Endodermal cell (in vitro differentiated cells): ENCODE measurements around the gene TRIM37. TPM values are rescaled to one million over a fixed set of nuclear protein-coding genes. Genes with fewer than 3 reads are reported as not detected.
"Not testable (repeated sequence)": the region's sequence is repeated elsewhere in the genome, so short reads cannot be mapped to it uniquely, and the experiment has no call there.

Source experiments
- DNase-seq: peaks from one replicate; pipeline ENCODE4 v3.0.0-alpha.2; 2017
- H3K27ac ChIP-seq: 2 replicates; pipeline ENCODE4 v1.5.1; 2013; ENCODE audit warnings: mild to moderate bottlenecking, low read depth, low read length, moderate library complexity
- H3K27me3 ChIP-seq: 2 replicates; pipeline ENCODE4 v1.6.1; 2013; ENCODE audit warnings: mild to moderate bottlenecking, low read length, moderate library complexity; ENCODE audit not compliant: insufficient read depth, control insufficient read depth, poor library complexity, severe bottlenecking
- H3K36me3 ChIP-seq: 2 replicates; pipeline ENCODE4 v1.7.0; 2013; ENCODE audit warnings: mild to moderate bottlenecking, low read length, moderate library complexity; ENCODE audit not compliant: control insufficient read depth, insufficient read depth
- H3K4me1 ChIP-seq: one replicate; pipeline ENCODE4 v1.7.0; 2013; ENCODE audit warnings: low read length; ENCODE audit not compliant: control insufficient read depth, insufficient read depth
- H3K4me3 ChIP-seq: 2 replicates; pipeline ENCODE4 v1.5.1; 2013; ENCODE audit warnings: mild to moderate bottlenecking, low read length, moderate library complexity
- H3K9ac ChIP-seq: 2 replicates; pipeline ENCODE4 v1.6.1; 2013; ENCODE audit warnings: mild to moderate bottlenecking, low read length, moderate library complexity; ENCODE audit not compliant: poor library complexity, severe bottlenecking; ENCODE audit errors: extremely low read depth
- H3K9me3 ChIP-seq: 2 replicates; pipeline ENCODE4 v1.6.1; 2013; ENCODE audit warnings: mild to moderate bottlenecking, low read length, moderate library complexity; ENCODE audit not compliant: control insufficient read depth
- H3K27ac Mint-ChIP-seq: 2 replicates; pipeline ENCODE4 v1.8.0; 2020; ENCODE audit warnings: mixed read lengths
- H3K27me3 Mint-ChIP-seq: 2 replicates; pipeline ENCODE4 v1.8.0; 2021; ENCODE audit warnings: mild to moderate bottlenecking, mixed read lengths; ENCODE audit not compliant: insufficient read depth
- H3K36me3 Mint-ChIP-seq: 2 replicates; pipeline ENCODE4 v1.8.0; 2020; ENCODE audit warnings: low read depth, mixed read lengths
- H3K4me1 Mint-ChIP-seq: 2 replicates; pipeline ENCODE4 v1.8.0; 2020; ENCODE audit warnings: mixed read lengths
- H3K4me3 Mint-ChIP-seq: 2 replicates; pipeline ENCODE4 v1.8.0; 2020; ENCODE audit warnings: mild to moderate bottlenecking, moderate library complexity, mixed read lengths
- H3K9me3 Mint-ChIP-seq: 2 replicates; pipeline ENCODE4 v1.8.0; 2020; ENCODE audit warnings: mild to moderate bottlenecking, mixed read lengths
- WGBS, 2 experiments: methylation state at CpG; one replicate each; pipeline versions ENCODE4 v1.1.5 to v1.1.7; 2013; ENCODE audit warnings: missing lambda C conversion rate in 2 of 2, mixed read lengths in 1 of 2; ENCODE audit not compliant: insufficient coverage in 1 of 2, insufficient read length in 1 of 2; 5-methylcytosine and 5-hydroxymethylcytosine counted together
- total RNA-seq, 2 donors: library from RNA; stranded (reverse); fragmentation: NEBNext Ultra II Directional in 1 of 2; extraction: Animal tissue kit (Norgen Biotek cat#: 25700) in 1 of 2; gene quantifications; 2 replicates in 1 of 2; 3 replicates in 1 of 2; pipeline ENCODE4 v1.2.1, GENCODE V29; 2021
- TF ChIP-seq, protein P1 (sequence below): fragments of 200-600 bp; sonication (generic); conservative IDR thresholded peaks from 2 replicates; pipeline ENCODE4 v1.5.0; 2021; ENCODE audit warnings: antibody characterized with exemption, mild to moderate bottlenecking

Gene TRIM37
- total RNA-seq, 2 donors from 2014 or later: 43.6 to 64.6 TPM

DNA sequence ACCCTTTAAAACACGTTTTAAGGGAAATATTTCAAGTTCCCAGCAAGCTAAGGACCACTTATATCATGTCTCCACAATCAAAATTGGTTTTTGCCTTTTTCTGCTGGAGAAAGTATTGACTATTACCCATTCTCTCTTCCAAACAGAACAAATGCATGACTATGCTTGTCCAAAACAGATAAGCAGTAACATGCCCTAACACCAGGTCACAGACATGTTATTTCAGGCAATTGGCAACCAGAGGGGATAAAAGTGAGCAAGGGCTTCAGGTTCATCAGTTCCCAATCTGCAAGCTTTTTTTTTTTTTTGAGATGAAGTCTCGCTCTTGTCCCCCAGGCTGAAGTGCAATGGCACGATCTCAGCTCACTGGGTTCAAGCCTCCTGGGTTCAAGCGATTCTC lies 33.3 kb upstream of the TRIM37 start:
- peaks cover 7% of the 10 kb centered on the region for H3K36me3 ChIP-seq
- no peak for DNase-seq
- no peaks in the 10 kb centered on the region for H3K27me3 ChIP-seq
- WGBS, 2 experiments: 83 to 92% methylated on average over 1 to 4 of the region's 4 CpGs
- H3K27ac ChIP-seq: no peak overlapping the region
- no peak overlapping the region for H3K27ac Mint-ChIP-seq
- H3K4me1 ChIP-seq: no peaks in the 10 kb centered on the region
- peaks cover 15% of the 10 kb centered on the region for H3K36me3 Mint-ChIP-seq
- peaks cover 8% of the 10 kb centered on the region for H3K4me1 Mint-ChIP-seq
- H3K9ac ChIP-seq: no peak overlapping the region
- TF ChIP-seq, protein P1, sequence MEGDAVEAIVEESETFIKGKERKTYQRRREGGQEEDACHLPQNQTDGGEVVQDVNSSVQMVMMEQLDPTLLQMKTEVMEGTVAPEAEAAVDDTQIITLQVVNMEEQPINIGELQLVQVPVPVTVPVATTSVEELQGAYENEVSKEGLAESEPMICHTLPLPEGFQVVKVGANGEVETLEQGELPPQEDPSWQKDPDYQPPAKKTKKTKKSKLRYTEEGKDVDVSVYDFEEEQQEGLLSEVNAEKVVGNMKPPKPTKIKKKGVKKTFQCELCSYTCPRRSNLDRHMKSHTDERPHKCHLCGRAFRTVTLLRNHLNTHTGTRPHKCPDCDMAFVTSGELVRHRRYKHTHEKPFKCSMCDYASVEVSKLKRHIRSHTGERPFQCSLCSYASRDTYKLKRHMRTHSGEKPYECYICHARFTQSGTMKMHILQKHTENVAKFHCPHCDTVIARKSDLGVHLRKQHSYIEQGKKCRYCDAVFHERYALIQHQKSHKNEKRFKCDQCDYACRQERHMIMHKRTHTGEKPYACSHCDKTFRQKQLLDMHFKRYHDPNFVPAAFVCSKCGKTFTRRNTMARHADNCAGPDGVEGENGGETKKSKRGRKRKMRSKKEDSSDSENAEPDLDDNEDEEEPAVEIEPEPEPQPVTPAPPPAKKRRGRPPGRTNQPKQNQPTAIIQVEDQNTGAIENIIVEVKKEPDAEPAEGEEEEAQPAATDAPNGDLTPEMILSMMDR: no peak
- H3K9me3 Mint-ChIP-seq: no peaks in the 10 kb centered on the region
- no peaks in the 10 kb centered on the region for H3K27me3 Mint-ChIP-seq
- no peak overlapping the region for H3K4me3 ChIP-seq
- no peak overlapping the region for H3K4me3 Mint-ChIP-seq
- no peaks in the 10 kb centered on the region for H3K9me3 ChIP-seq

DNA sequence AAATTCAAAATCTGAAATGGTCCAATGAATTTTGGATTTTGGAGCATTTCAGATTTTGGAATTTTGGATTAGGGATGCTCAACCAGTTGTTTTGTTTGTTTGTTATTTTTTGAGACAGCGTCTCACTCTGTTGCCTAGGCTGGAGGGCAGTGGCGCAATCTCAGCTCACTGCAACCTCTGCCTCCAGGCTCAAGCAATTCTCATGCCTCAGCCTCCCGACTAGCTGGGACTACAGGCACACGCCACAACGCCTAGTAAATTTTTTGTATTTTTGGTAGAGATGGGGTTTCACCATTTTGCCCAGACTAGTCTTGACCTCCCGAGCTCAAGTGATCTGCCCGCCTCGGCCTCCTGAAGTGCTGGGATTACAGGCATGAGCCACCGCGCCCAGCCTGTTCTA lies 31.7 kb upstream of the TRIM37 start:
- not testable (repeated sequence) for H3K36me3 Mint-ChIP-seq, H3K27ac Mint-ChIP-seq, H3K36me3 ChIP-seq, H3K27me3 Mint-ChIP-seq, H3K27me3 ChIP-seq, DNase-seq, H3K4me3 ChIP-seq, H3K4me3 Mint-ChIP-seq, H3K9ac ChIP-seq, H3K27ac ChIP-seq, H3K4me1 Mint-ChIP-seq, H3K4me1 ChIP-seq, H3K9me3 Mint-ChIP-seq, H3K9me3 ChIP-seq
- WGBS, 2 experiments: 93 to 96% methylated on average over 6 to 10 of the region's 10 CpGs

DNA sequence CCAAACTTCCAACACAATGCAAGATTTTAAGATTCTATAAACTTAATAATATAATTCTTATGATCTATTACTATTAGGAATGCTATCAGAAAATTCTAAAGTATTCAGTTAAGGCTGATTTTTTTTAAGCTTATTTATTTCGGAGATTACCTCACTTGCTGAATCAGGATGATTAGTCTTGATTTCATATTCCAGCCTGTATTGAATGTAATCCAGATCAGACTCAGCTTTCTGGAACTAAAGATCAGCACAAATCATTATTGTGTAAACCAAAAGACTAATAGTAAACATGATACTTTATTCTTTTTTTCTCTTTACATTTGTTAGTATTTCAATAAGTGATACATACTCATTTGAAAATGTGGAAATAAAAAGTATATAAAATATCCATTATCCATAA lies 24.5 kb upstream of the TRIM37 start:
- Histone ChIP-seq H3K9ac (no peak overlapping the region), H3K36me3 (peaks cover 59% of the 10 kb centered on the region), H3K4me3 (no peak overlapping the region), H3K27me3 (no peaks in the 10 kb centered on the region), H3K4me1 (no peaks in the 10 kb centered on the region), H3K9me3 (no peaks in the 10 kb centered on the region), H3K27ac (no peak overlapping the region)
- Mint-ChIP-seq H3K4me1 (no peaks in the 10 kb centered on the region), H3K27me3 (no peaks in the 10 kb centered on the region), H3K9me3 (no peaks in the 10 kb centered on the region), H3K27ac (no peak overlapping the region), H3K4me3 (no peak overlapping the region), H3K36me3 (peaks cover 37% of the 10 kb centered on the region)
- 85 to 100% methylated on average over 1 of the region's 1 CpG for WGBS, 2 experiments
- TF ChIP-seq, protein P1: no peak
- no peak for DNase-seq

DNA sequence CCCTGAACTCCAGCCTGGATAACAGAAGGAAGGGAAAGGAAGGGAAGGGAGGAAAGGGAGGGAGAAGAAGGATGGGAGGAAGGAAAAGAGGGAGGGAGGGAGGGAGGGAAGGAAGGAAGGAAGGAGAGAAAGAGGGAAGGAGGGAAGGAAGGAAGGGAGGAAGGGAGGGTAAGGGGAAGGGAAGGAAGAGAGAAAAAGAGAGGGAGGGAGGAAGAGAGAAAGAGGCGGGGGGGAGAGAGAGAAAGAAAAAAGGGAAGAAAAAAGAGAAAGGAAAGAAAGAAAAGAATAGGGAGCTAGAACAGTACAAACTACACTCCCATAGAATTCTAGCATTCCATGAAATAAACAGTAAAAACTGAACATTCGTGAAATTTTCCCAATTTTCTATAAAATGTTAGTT lies 23.1 kb upstream of the TRIM37 start:
- H3K9me3 ChIP-seq: no peaks in the 10 kb centered on the region
- TF ChIP-seq, protein P1: no peak
- peaks cover 39% of the 10 kb centered on the region for H3K36me3 Mint-ChIP-seq
- H3K4me1 ChIP-seq: no peaks in the 10 kb centered on the region
- no peak overlapping the region for H3K4me3 Mint-ChIP-seq
- 86% methylated on average over 1 of the region's 2 CpGs; no CpG with 5 or more reads in 1 of the 2 experiments for WGBS, 2 experiments
- H3K9me3 Mint-ChIP-seq: no peaks in the 10 kb centered on the region
- DNase-seq: no peak
- H3K27ac Mint-ChIP-seq: no peak overlapping the region
- H3K4me3 ChIP-seq: no peak overlapping the region
- no peak overlapping the region for H3K27ac ChIP-seq
- H3K36me3 ChIP-seq: peaks cover 67% of the 10 kb centered on the region
- H3K4me1 Mint-ChIP-seq: no peaks in the 10 kb centered on the region
- no peaks in the 10 kb centered on the region for H3K27me3 Mint-ChIP-seq
- H3K9ac ChIP-seq: no peak overlapping the region
- no peaks in the 10 kb centered on the region for H3K27me3 ChIP-seq
